ENCODE data around the gene ANO1. TPM values are rescaled to one million over a fixed set of nuclear protein-coding genes. Genes with fewer than 3 reads are reported as not detected.

ANO1 gene
- total and polyA plus RNA-seq, 2 of the 8 experiments (the other 6 are each of a cell fraction or from before 2014, with no cell fraction given), result 4.7 to 5.0 TPM

GRCh38 chr11:70088735-70089250 lies 10.7 kb downstream of the ANO1 start:
- Histone ChIP-seq H3K4me2 (ENCODE audit: insufficient read depth in 1 of 2, low read depth in 2 of 2, low read length in 2 of 2) (no peak overlapping the region), H2BK120ac (replicated peaks; ENCODE audit: low read depth, low read length) (no peak overlapping the region), H4K5ac (ENCODE audit: insufficient read length, low read depth, low read length) (no peak overlapping the region), H4K20me1 (replicated peaks in 1 of 2; ENCODE audit: control insufficient read depth in 1 of 2, insufficient read depth in 2 of 2, low read length in 2 of 2) (no peaks in the 10 kb centered on the region), H3K14ac (ENCODE audit: insufficient read length) (no peak overlapping the region), H3K27me3 (replicated peaks in 1 of 4; ENCODE audit: control insufficient read depth in 3 of 4, extremely low read depth in 1 of 4, insufficient read depth in 3 of 4, low read length in 3 of 4) (no peaks in the 10 kb centered on the region; a peak in 1 of 7 replicates), H3K27ac (ENCODE audit: low read depth, low read length) (no peak overlapping the region), H3K23me2 (ENCODE audit: low read depth, low read length) (no peaks in the 10 kb centered on the region), H2BK5ac (ENCODE audit: low read depth, low read length) (no peak overlapping the region), H3K4me3 (ENCODE audit: extremely low read depth in 1 of 4, insufficient read depth in 2 of 4, low read depth in 3 of 4, low read length in 4 of 4) (no peak overlapping the region), H3K4ac (replicated peaks; ENCODE audit: insufficient read length, low read depth, low read length) (no peak overlapping the region), H3K79me2 (ENCODE audit: control insufficient read depth in 1 of 2, insufficient read depth in 2 of 2, low read length in 2 of 2) (no peaks in the 10 kb centered on the region), H3K4me1 (replicated peaks in 1 of 4; ENCODE audit: control insufficient read depth in 3 of 4, insufficient read depth in 4 of 4, low read length in 3 of 4) (peaks cover 0 to 6% (median 4%) of the 10 kb centered on the region in 4 experiments; a peak in 6 of 7 replicates), H3K23ac (ENCODE audit: insufficient read length) (no peak overlapping the region), H3K36me3 (ENCODE audit: control insufficient read depth in 2 of 4, insufficient read depth in 4 of 4, low read length in 3 of 4) (no peaks in the 10 kb centered on the region), H4K91ac (replicated peaks; ENCODE audit: insufficient read length, low read length) (no peak overlapping the region), H2AK5ac (ENCODE audit: low read depth, low read length) (no peak overlapping the region), H2BK20ac (ENCODE audit: low read length) (no peak overlapping the region), H3K79me1 (ENCODE audit: low read depth, low read length) (no peaks in the 10 kb centered on the region), H4K8ac (ENCODE audit: extremely low read depth, insufficient read depth, low read length) (no peak overlapping the region), H3K9me3 (ENCODE audit: insufficient read depth in 2 of 2, low read depth in 1 of 2, low read length in 1 of 2) (no peaks in the 10 kb centered on the region), H3K9ac (replicated peaks in 1 of 4; ENCODE audit: extremely low read depth in 1 of 4, low read depth in 3 of 4, low read length in 3 of 4) (no peak overlapping the region), H2AFZ (ENCODE audit: low read length) (no peak overlapping the region), H3K56ac (replicated peaks; ENCODE audit: insufficient read length, low read depth, low read length) (no peak overlapping the region), H2BK15ac (ENCODE audit: low read length) (no peak overlapping the region; the same call in 1 of the 2 replicates), H2BK12ac (ENCODE audit: low read depth, low read length) (no peak overlapping the region), H3K18ac (ENCODE audit: extremely low read depth, low read length) (no peak overlapping the region)
- TF ChIP-seq E2F6 (IDR thresholded peaks at IDR 0.05) (no peak), KDM1A (IDR thresholded peaks at IDR 0.05; ENCODE audit: borderline replicate concordance, low read length) (0 out of 2 replicates have a peak, but pooled peaks have one; percentile 17), JUND (IDR thresholded peaks at IDR 0.05; ENCODE audit: low read length) (no peak), SRF (IDR thresholded peaks at IDR 0.05; ENCODE audit: low read depth, low read length) (no peak), NRF1 (IDR thresholded peaks at IDR 0.05; ENCODE audit: low read depth, low read length) (no peak), SIN3A (conservative IDR thresholded peaks at IDR 0.05 in 1 of 2, IDR thresholded peaks at IDR 0.05 in 1 of 2; ENCODE audit: low read depth in 1 of 2, low read length in 2 of 2) (no peak)
- FAIRE-seq (no peak), DNase-seq (ENCODE audit: low read depth in 1 of 2, low spot score in 2 of 2) (no peak)
- WGBS, 2 experiments (ENCODE audit: extremely low coverage in 1 of 2, insufficient coverage in 1 of 2, insufficient read length in 1 of 2, insufficient replicate concordance in 2 of 2, low coverage in 1 of 2, low lambda C conversion rate in 2 of 2, missing lambda C conversion rate in 1 of 2), result 89% methylated on average over 16 of the region's 16 CpGs; no CpG with 5 or more reads in 1 of the 2 experiments
- CTCF ChIA-PET (ENCODE audit: partially characterized antibody), result interaction anchor here (0.8 to 3.0 kb wide), 17 partner anchors 9 to 176 kb away, joined by 3 to 14 read pairs (median 7); partner anchors contain the start of gene ANO1
- POLR2A ChIA-PET (ENCODE audit: partially characterized antibody), result no interaction called here
